ENCODE data around the gene ATP6V1B1.
"Not testable (repeated sequence)": the region's sequence is repeated elsewhere in the genome, so short reads cannot be mapped to it uniquely, and the experiment has no call there.

The ATP6V1B1 gene

GRCh38 chr2:70994699-70995425 lies 59.2 kb downstream of the ATP6V1B1 start, which contains the start of gene TEX261:
TSS of gene TEX261 (minus strand) at chr2:70994873. CDS start at chr2:70994757, 116 bp downstream.
- no peak within 1 kb of the TSS for H3K27ac ChIP-seq (ENCODE audit: low read length, poor library complexity, severe bottlenecking)
- no peaks in the 10 kb centered on the region for H3K27me3 ChIP-seq (ENCODE audit: control insufficient read depth in 1 of 2, insufficient read depth in 1 of 2, low read length in 2 of 2)
- H2BK120ac ChIP-seq (ENCODE audit: low read depth, low read length), result no peak within 1 kb of the TSS
- H2BK12ac ChIP-seq (ENCODE audit: low read length in 2 of 2), result no peak within 1 kb of the TSS
- H3K79me1 ChIP-seq (replicated peaks; ENCODE audit: low read length, poor library complexity, severe bottlenecking), result peaks cover 28% of the 10 kb centered on the region
- no peaks in the 10 kb centered on the region for H3K9me3 ChIP-seq (ENCODE audit: control insufficient read depth, low read length)
- H3K23ac ChIP-seq (ENCODE audit: low read length in 2 of 2), result peak within 1 kb of the TSS in 1 of 2 experiments; percentile 75
- H3K14ac ChIP-seq (ENCODE audit: low read length in 2 of 2), result peak within 1 kb of the TSS in 1 of 2 experiments; percentile 78
- peaks cover 14% of the 10 kb centered on the region for H3K4me1 ChIP-seq (ENCODE audit: control insufficient read depth, insufficient read depth, low read depth, low read length)
- H3K4me3 ChIP-seq (ENCODE audit: insufficient read depth in 1 of 2, low read depth in 1 of 2, low read length in 2 of 2), result peak within 1 kb of the TSS; percentile 93 to 94
- H4K8ac ChIP-seq (ENCODE audit: low read length), result peak within 1 kb of the TSS; percentile 75
- H3K18ac ChIP-seq (ENCODE audit: low read depth in 1 of 2, low read length in 2 of 2), result peak within 1 kb of the TSS; percentile 86 to 92
- H2BK15ac ChIP-seq (ENCODE audit: low read depth, poor library complexity, severe bottlenecking), result no peak within 1 kb of the TSS
- peak within 1 kb of the TSS in 1 of 2 experiments; percentile 59 for H3K4ac ChIP-seq (ENCODE audit: low read depth in 1 of 2, low read length in 2 of 2)
- H3K4me2 ChIP-seq (ENCODE audit: low read length, poor library complexity, severe bottlenecking), result peak within 1 kb of the TSS; percentile 90
- 1% methylated on average over 65 of the region's 65 CpGs for WGBS
- no peak within 1 kb of the TSS for H2BK5ac ChIP-seq (ENCODE audit: low read depth, low read length, poor library complexity, severe bottlenecking)
- H3K36me3 ChIP-seq (ENCODE audit: control insufficient read depth in 1 of 2, insufficient read depth in 2 of 2, low read depth in 1 of 2, low read length in 2 of 2), result peaks cover 20 to 21% of the 10 kb centered on the region in 2 experiments
- H2AK5ac ChIP-seq (ENCODE audit: low read length, severe bottlenecking), result no peak within 1 kb of the TSS
- peak; percentile 88 for DNase-seq
- peak within 1 kb of the TSS; percentile 92 for H3K9ac ChIP-seq (ENCODE audit: low read length)
- H2AFZ ChIP-seq (ENCODE audit: low read depth, low read length), result peak within 1 kb of the TSS; percentile 97
- no peak within 1 kb of the TSS for H4K91ac ChIP-seq (ENCODE audit: low read length)

GRCh38 chr2:70995426-70995729 lies 59.7 kb downstream of the ATP6V1B1 start:
- Histone ChIP-seq H3K9me3 (ENCODE audit: control insufficient read depth, low read length) (no peaks in the 10 kb centered on the region), H2BK15ac (ENCODE audit: low read depth, poor library complexity, severe bottlenecking) (no peak overlapping the region), H3K4me1 (ENCODE audit: control insufficient read depth, insufficient read depth, low read depth, low read length) (peaks cover 14% of the 10 kb centered on the region), H3K27me3 (ENCODE audit: control insufficient read depth in 1 of 2, insufficient read depth in 1 of 2, low read length in 2 of 2) (no peaks in the 10 kb centered on the region), H3K9ac (ENCODE audit: low read length) (peak overlapping the region; percentile 79), H3K18ac (ENCODE audit: low read depth in 1 of 2, low read length in 2 of 2) (no peak overlapping the region), H2AK5ac (ENCODE audit: low read length, severe bottlenecking) (no peak overlapping the region), H3K4me3 (ENCODE audit: insufficient read depth in 1 of 2, low read depth in 1 of 2, low read length in 2 of 2) (peak overlapping the region; percentile 66 to 84), H3K36me3 (ENCODE audit: control insufficient read depth in 1 of 2, insufficient read depth in 2 of 2, low read depth in 1 of 2, low read length in 2 of 2) (peaks cover 15 to 17% of the 10 kb centered on the region in 2 experiments), H3K79me1 (replicated peaks; ENCODE audit: low read length, poor library complexity, severe bottlenecking) (peaks cover 24% of the 10 kb centered on the region), H3K14ac (ENCODE audit: low read length in 2 of 2) (no peak overlapping the region), H2BK120ac (ENCODE audit: low read depth, low read length) (no peak overlapping the region), H2BK12ac (ENCODE audit: low read length in 2 of 2) (no peak overlapping the region), H2BK5ac (ENCODE audit: low read depth, low read length, poor library complexity, severe bottlenecking) (no peak overlapping the region), H2AFZ (ENCODE audit: low read depth, low read length) (peak overlapping the region; percentile 97), H3K4me2 (ENCODE audit: low read length, poor library complexity, severe bottlenecking) (peak overlapping the region; percentile 79), H3K23ac (ENCODE audit: low read length in 2 of 2) (no peak overlapping the region), H4K8ac (ENCODE audit: low read length) (peak overlapping the region; percentile 52), H4K91ac (ENCODE audit: low read length) (no peak overlapping the region), H3K27ac (ENCODE audit: low read length, poor library complexity, severe bottlenecking) (no peak overlapping the region), H3K4ac (ENCODE audit: low read depth in 1 of 2, low read length in 2 of 2) (no peak overlapping the region)
- WGBS, result 5% methylated on average over 9 of the region's 11 CpGs
- peak; percentile 51 for DNase-seq

- H4K91ac ChIP-seq (ENCODE audit: low read length); H2BK12ac ChIP-seq (ENCODE audit: low read length in 2 of 2); H3K27me3 ChIP-seq (ENCODE audit: control insufficient read depth in 1 of 2, insufficient read depth in 1 of 2, low read length in 2 of 2); H3K27ac ChIP-seq (ENCODE audit: low read length, poor library complexity, severe bottlenecking); H2BK120ac ChIP-seq (ENCODE audit: low read depth, low read length); H2AK5ac ChIP-seq (ENCODE audit: low read length, severe bottlenecking); H3K4me3 ChIP-seq (ENCODE audit: insufficient read depth in 1 of 2, low read depth in 1 of 2, low read length in 2 of 2); H3K9me3 ChIP-seq (ENCODE audit: control insufficient read depth, low read length); H3K79me1 ChIP-seq (replicated peaks; ENCODE audit: low read length, poor library complexity, severe bottlenecking); H3K36me3 ChIP-seq (ENCODE audit: control insufficient read depth in 1 of 2, insufficient read depth in 2 of 2, low read depth in 1 of 2, low read length in 2 of 2); H3K14ac ChIP-seq (ENCODE audit: low read length in 2 of 2); H3K4me1 ChIP-seq (ENCODE audit: control insufficient read depth, insufficient read depth, low read depth, low read length); H3K4me2 ChIP-seq (ENCODE audit: low read length, poor library complexity, severe bottlenecking); H3K4ac ChIP-seq (ENCODE audit: low read depth in 1 of 2, low read length in 2 of 2); H3K18ac ChIP-seq (ENCODE audit: low read depth in 1 of 2, low read length in 2 of 2); H3K9ac ChIP-seq (ENCODE audit: low read length); H2BK5ac ChIP-seq (ENCODE audit: low read depth, low read length, poor library complexity, severe bottlenecking); H4K8ac ChIP-seq (ENCODE audit: low read length); DNase-seq; H2AFZ ChIP-seq (ENCODE audit: low read depth, low read length); H2BK15ac ChIP-seq (ENCODE audit: low read depth, poor library complexity, severe bottlenecking); H3K23ac ChIP-seq (ENCODE audit: low read length in 2 of 2): not testable (repeated sequence)
- 94% methylated on average over 2 of the region's 4 CpGs for WGBS
Measured at GRCh38 chr2:70998885-70999284, 63.2 kb downstream of the ATP6V1B1 start.

- WGBS, result 56% methylated on average over 2 of the region's 2 CpGs
Measured at GRCh38 chr2:70999362-70999761, 63.7 kb downstream of the ATP6V1B1 start.

More at GRCh38 chr2:70999362-70999761, 63.7 kb downstream of the ATP6V1B1 start:
- Histone ChIP-seq H2AFZ (ENCODE audit: low read depth, low read length) (no peak overlapping the region), H3K27ac (ENCODE audit: low read length, poor library complexity, severe bottlenecking) (no peak overlapping the region), H4K91ac (ENCODE audit: low read length) (no peak overlapping the region), H3K9me3 (ENCODE audit: control insufficient read depth, low read length) (no peaks in the 10 kb centered on the region), H2AK5ac (ENCODE audit: low read length, severe bottlenecking) (no peak overlapping the region), H3K4me2 (ENCODE audit: low read length, poor library complexity, severe bottlenecking) (no peak overlapping the region), H3K9ac (ENCODE audit: low read length) (no peak overlapping the region), H3K4me1 (ENCODE audit: control insufficient read depth, insufficient read depth, low read depth, low read length) (peaks cover 6% of the 10 kb centered on the region), H2BK120ac (ENCODE audit: low read depth, low read length) (no peak overlapping the region), H2BK15ac (ENCODE audit: low read depth, poor library complexity, severe bottlenecking) (no peak overlapping the region), H3K27me3 (ENCODE audit: control insufficient read depth in 1 of 2, insufficient read depth in 1 of 2, low read length in 2 of 2) (peaks cover 11 to 13% of the 10 kb centered on the region in 2 experiments), H2BK12ac (ENCODE audit: low read length in 2 of 2) (no peak overlapping the region), H3K4ac (ENCODE audit: low read depth in 1 of 2, low read length in 2 of 2) (no peak overlapping the region), H3K4me3 (ENCODE audit: insufficient read depth in 1 of 2, low read depth in 1 of 2, low read length in 2 of 2) (no peak overlapping the region), H4K8ac (ENCODE audit: low read length) (no peak overlapping the region), H3K18ac (ENCODE audit: low read depth in 1 of 2, low read length in 2 of 2) (no peak overlapping the region), H2BK5ac (ENCODE audit: low read depth, low read length, poor library complexity, severe bottlenecking) (no peak overlapping the region), H3K36me3 (ENCODE audit: control insufficient read depth in 1 of 2, insufficient read depth in 2 of 2, low read depth in 1 of 2, low read length in 2 of 2) (no peaks in the 10 kb centered on the region), H3K14ac (ENCODE audit: low read length in 2 of 2) (no peak overlapping the region), H3K23ac (ENCODE audit: low read length in 2 of 2) (no peak overlapping the region), H3K79me1 (replicated peaks; ENCODE audit: low read length, poor library complexity, severe bottlenecking) (no peaks in the 10 kb centered on the region)
- no peak for DNase-seq
